ENCODE measurements around the gene SGSM2.

DNA sequence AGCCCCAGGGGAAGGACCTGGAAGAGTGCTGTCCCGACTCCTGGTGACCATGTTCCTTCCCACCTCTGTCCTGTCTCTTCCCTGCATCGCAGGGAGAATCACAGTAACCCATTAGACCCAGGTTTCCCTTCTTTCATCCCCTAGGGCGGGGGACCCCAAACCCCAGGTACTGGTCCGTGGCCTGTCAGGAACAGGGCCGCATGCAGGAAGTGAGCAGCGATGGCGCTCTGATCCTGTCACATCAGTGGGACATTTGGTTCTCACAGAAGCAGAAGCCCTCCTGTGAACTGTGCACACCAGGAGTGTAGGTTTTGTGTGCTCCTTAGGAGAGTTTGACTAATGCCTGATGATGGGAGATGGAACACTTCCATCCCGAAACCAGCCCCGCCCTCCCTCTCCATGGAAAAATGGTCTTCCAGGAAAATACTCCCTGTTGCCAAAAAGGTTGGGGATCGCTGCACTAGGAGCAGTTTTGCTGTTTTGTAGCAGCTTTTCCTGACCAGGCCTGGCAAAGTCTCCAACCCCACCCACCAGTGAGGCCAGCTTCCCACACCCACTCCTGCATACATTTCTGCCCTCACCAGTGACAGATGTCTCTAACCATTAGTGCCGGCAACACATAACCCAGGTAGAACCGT lies 53.0 kb downstream of the SGSM2 start:
- TF ChIP-seq RAD21 (IDR thresholded peaks at IDR 0.05; ENCODE audit: low read depth) = no peak
- TF ChIP-seq CREB1 (IDR thresholded peaks at IDR 0.05; ENCODE audit: low read depth) = no peak

All from Ishikawa (cell line).